IMR-90 (cell line): ENCODE results near the gene TPM4. TPM values are rescaled to one million over a fixed set of nuclear protein-coding genes. Genes with fewer than 3 reads are reported as not detected.

ENCODE experiments used
- ATAC-seq: fragments of 200-7000 bp; cut with Tn5 transposase; 2 replicates; pipeline ENCODE4 v1.9.1; 2020; ENCODE audit warnings: low read depth, mild to moderate bottlenecking, moderate library complexity
- BruUV-seq: library from RNA; stranded (reverse); fragments of 400-500 nt; replicated peaks from 2 replicates; lab custom pipeline; 2021; lab: Mats Ljungman, UMichigan
- CTCF ChIA-PET: fragments of 300-600 bp; formaldehyde crosslinking; extraction: SDS; loops from one replicate; lab custom pipeline; 2021; ENCODE audit warnings: antibody characterized with exemption; lab: Yijun Ruan, JAX
- POLR2A ChIA-PET: fragments of 300-600 bp; sonication (Branson Sonifier 250); formaldehyde crosslinking; loops from one replicate; lab custom pipeline; 2022; ENCODE audit warnings: antibody characterized with exemption; ENCODE audit not compliant: unreplicated experiment; lab: Charles Lee
- DNase-seq: peaks from one replicate; pipeline ENCODE4 v3.0.0; 2013
- H2AFZ ChIP-seq: replicated peaks from 2 replicates; pipeline ENCODE3; 2013; ENCODE audit warnings: low read length, mild to moderate bottlenecking; ENCODE audit not compliant: poor library complexity
- H2AK5ac ChIP-seq: 2 replicates; pipeline ENCODE4 v1.6.1; 2013; ENCODE audit warnings: low read depth, low read length, inconsistent platforms
- H2AK9ac ChIP-seq: replicated peaks from 2 replicates; pipeline ENCODE3; 2013; ENCODE audit warnings: mild to moderate bottlenecking, low read depth, low read length, moderate library complexity; ENCODE audit not compliant: poor library complexity
- H2BK120ac ChIP-seq: 2 replicates; pipeline ENCODE4 v1.6.1; 2013; ENCODE audit warnings: low read depth, low read length, inconsistent platforms
- H2BK15ac ChIP-seq: 3 replicates; pipeline ENCODE4 v1.6.1; 2013; ENCODE audit warnings: low read depth, low read length, inconsistent platforms
- H2BK20ac ChIP-seq: 2 replicates; pipeline ENCODE4 v1.6.1; 2013; ENCODE audit warnings: low read depth, mild to moderate bottlenecking, inconsistent platforms, low read length, moderate library complexity
- H2BK5ac ChIP-seq: 2 replicates; pipeline ENCODE4 v1.6.1; 2013; ENCODE audit warnings: mild to moderate bottlenecking, low read depth, low read length, inconsistent platforms; ENCODE audit not compliant: poor library complexity, severe bottlenecking
- H3K14ac ChIP-seq: replicated peaks from 2 replicates; pipeline ENCODE4 v1.6.1; 2013; ENCODE audit warnings: low read depth, low read length, inconsistent platforms
- H3K18ac ChIP-seq: 2 replicates; pipeline ENCODE4 v1.6.1; 2013; ENCODE audit warnings: low read depth, low read length, control low read depth
- H3K23ac ChIP-seq: 2 replicates; pipeline ENCODE4 v1.6.1; 2013; ENCODE audit warnings: low read depth, low read length, inconsistent platforms
- H3K27ac ChIP-seq: 2 replicates; pipeline ENCODE4 v1.5.1; 2013; ENCODE audit warnings: mild to moderate bottlenecking, control low read depth, low read length; ENCODE audit not compliant: insufficient read depth
- H3K27me3 ChIP-seq: 2 replicates; pipeline ENCODE4 v1.6.1; 2013; ENCODE audit warnings: low read length; ENCODE audit not compliant: control insufficient read depth, insufficient read depth
- H3K36me3 ChIP-seq: 2 replicates; pipeline ENCODE4 v1.6.1; 2013; ENCODE audit warnings: low read length, mixed read lengths; ENCODE audit not compliant: control insufficient read depth, insufficient read depth
- H3K4ac ChIP-seq: 2 replicates; pipeline ENCODE4 v1.6.1; 2013; ENCODE audit warnings: low read depth, low read length, inconsistent platforms
- H3K4me1 ChIP-seq: 2 replicates; pipeline ENCODE4 v1.6.1; 2013; ENCODE audit warnings: low read length, mixed read lengths; ENCODE audit not compliant: control insufficient read depth, insufficient read depth
- H3K4me2 ChIP-seq: 2 replicates; pipeline ENCODE4 v1.6.1; 2013; ENCODE audit warnings: low read depth, mild to moderate bottlenecking, control low read depth, low read length, moderate library complexity
- H3K4me3 ChIP-seq: 2 replicates; pipeline ENCODE4 v1.5.1; 2013; ENCODE audit warnings: low read depth, mild to moderate bottlenecking, control low read depth, low read length, moderate library complexity; ENCODE audit not compliant: insufficient read depth
- H3K56ac ChIP-seq: 2 replicates; pipeline ENCODE4 v1.6.1; 2013; ENCODE audit warnings: low read length, inconsistent platforms; ENCODE audit not compliant: insufficient read depth; ENCODE audit errors: extremely low read depth
- H3K79me1 ChIP-seq, 2 experiments: 2 replicates each; pipeline ENCODE4 v1.6.1; 2013; ENCODE audit warnings: low read length in 2 of 2, inconsistent platforms in 1 of 2, low read depth in 1 of 2
- H3K9ac ChIP-seq: 2 replicates; pipeline ENCODE4 v1.6.1; 2013; ENCODE audit warnings: low read depth, low read length, control low read depth
- H3K9me1 ChIP-seq: 2 replicates; pipeline ENCODE4 v1.6.1; 2013; ENCODE audit warnings: low read length, inconsistent platforms; ENCODE audit not compliant: insufficient read depth
- H3K9me3 ChIP-seq: 2 replicates; pipeline ENCODE4 v1.6.1; 2013; ENCODE audit warnings: low read length; ENCODE audit not compliant: control insufficient read depth, insufficient read depth
- H4K20me1 ChIP-seq: 2 replicates; pipeline ENCODE4 v1.6.1; 2013; ENCODE audit warnings: low read length, inconsistent platforms; ENCODE audit not compliant: insufficient read depth
- H4K5ac ChIP-seq: 2 replicates; pipeline ENCODE4 v1.6.1; 2013; ENCODE audit warnings: mild to moderate bottlenecking, low read depth, low read length, control low read depth
- H4K8ac ChIP-seq, 2 experiments: 2 replicates each; pipeline ENCODE4 v1.6.1; 2013; ENCODE audit warnings: low read depth in 2 of 2, low read length in 2 of 2, control low read depth in 1 of 2, inconsistent platforms in 1 of 2
- H4K91ac ChIP-seq: 2 replicates; pipeline ENCODE4 v1.6.1; 2013; ENCODE audit warnings: low read depth, low read length, inconsistent platforms; ENCODE audit not compliant: insufficient read depth
- CEBPB ChIP-seq: IDR thresholded peaks from 2 replicates; pipeline ENCODE4 v1.6.1; 2012; ENCODE audit warnings: low read depth, low read length, improper control_type of control experiment
- CHD1 ChIP-seq: IDR thresholded peaks from 2 replicates; pipeline ENCODE4 v1.6.1; 2012; ENCODE audit warnings: low read depth, low read length, improper control_type of control experiment
- ELK1 ChIP-seq: fragments of 150-350 bp; IDR thresholded peaks from 2 replicates; pipeline ENCODE4 v1.6.1; 2016; ENCODE audit warnings: low read depth, mild to moderate bottlenecking, low read length, moderate library complexity, borderline replicate concordance
- MAFK ChIP-seq: IDR thresholded peaks from 2 replicates; pipeline ENCODE4 v1.6.1; 2012; ENCODE audit warnings: low read depth, low read length, improper control_type of control experiment
- WGBS, 2 experiments: methylation state at CpG; one replicate each; pipeline versions ENCODE4 v1.1.5 to v1.1.7; 2013; ENCODE audit warnings: missing lambda C conversion rate in 2 of 2; ENCODE audit not compliant: insufficient read length in 1 of 2; ENCODE audit errors: extremely low coverage in 2 of 2; 5-methylcytosine and 5-hydroxymethylcytosine counted together
- dilution Hi-C: fragments of 300-500 bp; cut with HindIII; formaldehyde crosslinking; loops from one replicate; pipeline ENCODE4 v1.14.3; 2018; ENCODE audit warnings: low sequenced_read_pairs; ENCODE audit not compliant: unreplicated experiment
- in situ Hi-C: fragments of 300-500 bp; cut with MboI; formaldehyde crosslinking; loops from 3 replicates; pipeline ENCODE4 v1.14.3; 2019; ENCODE audit warnings: low sequenced_read_pairs, inconsistent platforms, mixed read lengths
- intact Hi-C: fragments of 100-400 bp; cut with micrococcal nuclease; formaldehyde crosslinking; loops from 2 replicates; pipeline ENCODE4 v1.10.0; 2022
- polyA plus RNA-seq, 3 experiments: library from polyadenylated mRNA; depleted of rRNA; stranded (reverse); fragments of >200 nt; gene quantifications; 2 replicates each; pipeline ENCODE4 v1.2.3, GENCODE V29; 2012; ENCODE audit warnings: low replicate concordance in 1 of 3
- total RNA-seq: library from RNA; depleted of rRNA; stranded (reverse); fragments of >200 nt; gene quantifications from 2 replicates; pipeline ENCODE4 v1.2.3, GENCODE V29; 2012

TPM4 gene
- total and polyA plus RNA-seq, 2 of the 4 experiments (the other 2 are of a cell fraction) = 1,075 to 1,160 TPM

GRCh38 chr19:16073988-16074387, 2.3 kb upstream of the TPM4 start:
- Histone ChIP-seq H2BK120ac (no peak overlapping the region; the same call in 1 of the 2 replicates), H4K20me1 (peaks cover 12% of the 10 kb centered on the region; the same call in 1 of the 2 replicates), H4K5ac (no peak overlapping the region), H3K56ac (peak overlapping the region; percentile 19; the same call in 1 of the 2 replicates), H2BK20ac (peak overlapping the region; percentile 30), H4K91ac (peak overlapping the region; percentile 22; the same call in 1 of the 2 replicates), H2AFZ (peak overlapping the region; percentile 56), H3K14ac (no peak overlapping the region), H3K36me3 (peaks cover 14% of the 10 kb centered on the region), H2AK9ac (peak overlapping the region; percentile 79), H3K4me3 (no peak overlapping the region), H3K4ac (peak overlapping the region; percentile 64), H3K9ac (no peak overlapping the region), H3K18ac (no peak overlapping the region), H3K9me3 (no peaks in the 10 kb centered on the region), H3K27ac (peak overlapping the region; percentile 33; the same call in 1 of the 2 replicates), H2BK5ac (peak overlapping the region; percentile 47), H2BK15ac (0 out of 3 replicates have a peak overlapping the region, but pooled peaks have one; percentile 31), H4K8ac (peak overlapping the region in 1 of 2 experiments; percentile 38; a peak in 1 of 4 replicates), H3K9me1 (peaks cover 14% of the 10 kb centered on the region), H3K79me1 (peaks cover 20 to 62% of the 10 kb centered on the region in 2 experiments), H2AK5ac (peak overlapping the region; percentile 80), H3K4me2 (no peak overlapping the region), H3K27me3 (no peaks in the 10 kb centered on the region), H3K23ac (no peak overlapping the region), H3K4me1 (peaks cover 6% of the 10 kb centered on the region)
- ChIA-PET POLR2A (interaction anchor here (0.5 kb wide), 1 partner anchor 1505 kb away, joined by 3 read pairs; no protein-coding TSS in a partner anchor), CTCF (no interaction called here)
- ATAC-seq = no peak
- intact Hi-C loops = no loop called here
- TF ChIP-seq CHD1 = no peak
- no peak for TF ChIP-seq CEBPB
- TF ChIP-seq ELK1 = no peak
- TF ChIP-seq MAFK = no peak
- no TSS peak for BruUV-seq
- in situ Hi-C loops = no loop called here
- WGBS, 2 experiments = no CpG with 5 or more reads among the region's 3 CpGs
- no peak for DNase-seq
- dilution Hi-C loops = no loop called here
